ENCODE results near the gene ZNF429. TPM values are rescaled to one million over a fixed set of nuclear protein-coding genes. Genes with fewer than 3 reads are reported as not detected.

Gene ZNF429
- total RNA-seq, 2 experiments from 2014 or later, result 11.8 to 14.7 TPM

GRCh38 chr19:21603431-21604231, 98.2 kb downstream of the ZNF429 start:
- CTCF ChIA-PET, result no interaction called here
- Mint-ChIP-seq H3K9me3 (no peaks in the 10 kb centered on the region), H3K27me3 (no peaks in the 10 kb centered on the region), H3K27ac (peak overlapping the region; percentile 87), H3K36me3 (ENCODE audit: low read depth) (no peaks in the 10 kb centered on the region), H3K4me1 (ENCODE audit: low read depth) (peaks cover 25% of the 10 kb centered on the region), H3K4me3 (peak overlapping the region; percentile 81)
- intact Hi-C loops (cut with micrococcal nuclease), result no loop called here
- no peak for TF ChIP-seq CTCF (IDR thresholded peaks at IDR 0.05)
- ATAC-seq (peak; percentile 39), DNase-seq (no peak)
- POLR2A ChIA-PET, result no interaction called here

GRCh38 chr19:21604351-21604926, 99.0 kb downstream of the ZNF429 start:
- intact Hi-C loops (cut with micrococcal nuclease), result no loop called here
- no peaks in the 10 kb centered on the region for H3K27me3 Mint-ChIP-seq
- H3K27ac Mint-ChIP-seq, result peak overlapping the region; percentile 87
- CTCF ChIA-PET, result no interaction called here
- H3K4me3 Mint-ChIP-seq, result peak overlapping the region; percentile 81
- H3K4me1 Mint-ChIP-seq (ENCODE audit: low read depth), result peaks cover 25% of the 10 kb centered on the region
- POLR2A ChIA-PET, result no interaction called here
- H3K36me3 Mint-ChIP-seq (ENCODE audit: low read depth), result no peaks in the 10 kb centered on the region
- no peaks in the 10 kb centered on the region for H3K9me3 Mint-ChIP-seq
- no peak for TF ChIP-seq CTCF (IDR thresholded peaks at IDR 0.05)
- DNase-seq (peak; percentile 28), ATAC-seq (peak; percentile 61)

Other genes with a start within 250 kb of the ZNF429 start
- gene ZNF708, start 176.2 kb upstream of the ZNF429 start, total RNA-seq, result 1 to 10 TPM; 9.2 to 9.3 TPM
- gene ZNF738, start 146.6 kb upstream of the ZNF429 start, total RNA-seq, result 10 to 100 TPM; 17.7 to 18.9 TPM
- gene ZNF493, start 108.5 kb upstream of the ZNF429 start, total RNA-seq, result 10 to 100 TPM; 15.1 to 15.6 TPM

Data from activated CD8-positive, alpha-beta T cell treated with anti-CD3 and anti-CD28 coated beads for 36 hours (primary cell).